Mucosa of descending colon (tissue), 3 donors: Measurements from ENCODE around the gene ZMIZ1. TPM values are rescaled to one million over a fixed set of nuclear protein-coding genes. Genes with fewer than 3 reads are reported as not detected.

ENCODE experiments used
- ATAC-seq: fragments of 200-7000 bp; cut with Tn5 transposase; one replicate; pipeline ENCODE4 v1.9.1; 2020; ENCODE audit warnings: mild to moderate bottlenecking, moderate library complexity
- DNase-seq, 3 donors: peaks; one replicate each; pipeline ENCODE4 v3.0.0-alpha.2; 2020
- H3K36me3 ChIP-seq: fragments of 200-600 bp; one replicate; pipeline ENCODE4 v1.8.0; 2021; ENCODE audit warnings: low read depth, mild to moderate bottlenecking
- H3K4me1 ChIP-seq: fragments of 200-600 bp; one replicate; pipeline ENCODE4 v1.8.0; 2021; ENCODE audit warnings: low read depth, mild to moderate bottlenecking
- H3K4me3 ChIP-seq: fragments of 200-600 bp; one replicate; pipeline ENCODE4 v1.8.0; 2021; ENCODE audit warnings: mild to moderate bottlenecking
- H3K9me3 ChIP-seq: fragments of 200-600 bp; one replicate; pipeline ENCODE4 v1.8.0; 2021; ENCODE audit warnings: mild to moderate bottlenecking
- CTCF ChIP-seq: fragments of 200-600 bp; IDR thresholded peaks from one replicate; pipeline ENCODE4 v1.8.0; 2022; ENCODE audit warnings: antibody characterized with exemption, mild to moderate bottlenecking
- intact Hi-C, 2 donors: fragments of 100-400 bp; cut with DNase I in 1 of 2; cut with micrococcal nuclease in 1 of 2; formaldehyde crosslinking; loops; one replicate each; pipeline versions ENCODE4 v1.11.0 to v1.11.1; 2022; cut with DNase I, micrococcal nuclease
- total RNA-seq, 3 donors: library from RNA; stranded (reverse); fragmentation: NEBNext Ultra II Directional in 2 of 3; extraction: Animal tissue kit (Norgen Biotek cat#: 25700) in 2 of 3; gene quantifications; one replicate each; pipeline versions ENCODE4 v1.2.1 to v1.2.4, GENCODE V29; 2021 to 2023
- donor health status: DM: no; HTN: no; CAD: no; lungs with moderate emphysema.
- donor health status: DM: no; HTN: no; CAD: no.
- donor health status: DM: no; HTN: yes; CAD: no.

ZMIZ1 gene
- total RNA-seq, 3 donors from 2014 or later = 61.4 to 103 (median 89.1) TPM

DNA sequence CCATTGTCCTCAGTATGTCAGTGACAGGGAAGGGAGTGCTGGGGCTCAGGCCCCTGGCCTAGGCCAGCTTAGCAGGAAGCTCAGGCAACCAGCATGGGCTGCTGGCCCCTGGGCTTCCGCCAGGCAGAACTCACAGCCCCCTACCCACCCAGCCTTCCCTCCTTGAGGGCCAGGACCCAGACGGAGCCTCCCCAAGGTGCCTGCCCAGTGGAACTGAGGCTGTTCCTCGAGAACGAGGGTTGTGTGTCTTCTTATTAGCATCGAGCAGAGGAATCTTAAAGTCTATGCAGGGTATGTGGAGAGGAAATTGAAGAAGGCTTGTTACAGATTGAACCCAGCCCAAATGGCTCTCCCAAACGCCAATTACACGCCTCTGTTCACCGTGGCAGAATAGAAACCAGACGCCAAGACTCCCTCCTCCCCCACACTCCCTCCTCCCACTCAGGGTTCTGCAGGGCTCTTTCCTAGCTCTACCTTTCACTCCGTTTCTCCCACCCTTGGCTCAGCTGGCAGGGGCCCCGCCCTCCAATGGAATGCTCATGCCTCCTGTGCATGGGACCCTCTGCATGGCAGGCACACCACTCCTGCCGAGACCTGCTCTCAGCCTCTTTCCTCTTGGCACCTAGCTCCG lies 134.4 kb downstream of the ZMIZ1 start:
- intact Hi-C loops = no loop called here
- Histone ChIP-seq H3K4me3 (no peak overlapping the region), H3K9me3 (no peaks in the 10 kb centered on the region), H3K4me1 (no peaks in the 10 kb centered on the region), H3K36me3 (peaks cover under 1% of the 10 kb centered on the region)
- no peak for ATAC-seq
- no peak for TF ChIP-seq CTCF
- DNase-seq = no peak

GRCh38 chr10:79203833-79204232 lies 135.1 kb downstream of the ZMIZ1 start:
- no peak for ATAC-seq
- intact Hi-C loops = no loop called here
- Histone ChIP-seq H3K36me3 (peaks cover 4% of the 10 kb centered on the region), H3K4me1 (no peaks in the 10 kb centered on the region), H3K9me3 (no peaks in the 10 kb centered on the region), H3K4me3 (no peak overlapping the region)
- no peak for TF ChIP-seq CTCF
- DNase-seq = no peak

DNA sequence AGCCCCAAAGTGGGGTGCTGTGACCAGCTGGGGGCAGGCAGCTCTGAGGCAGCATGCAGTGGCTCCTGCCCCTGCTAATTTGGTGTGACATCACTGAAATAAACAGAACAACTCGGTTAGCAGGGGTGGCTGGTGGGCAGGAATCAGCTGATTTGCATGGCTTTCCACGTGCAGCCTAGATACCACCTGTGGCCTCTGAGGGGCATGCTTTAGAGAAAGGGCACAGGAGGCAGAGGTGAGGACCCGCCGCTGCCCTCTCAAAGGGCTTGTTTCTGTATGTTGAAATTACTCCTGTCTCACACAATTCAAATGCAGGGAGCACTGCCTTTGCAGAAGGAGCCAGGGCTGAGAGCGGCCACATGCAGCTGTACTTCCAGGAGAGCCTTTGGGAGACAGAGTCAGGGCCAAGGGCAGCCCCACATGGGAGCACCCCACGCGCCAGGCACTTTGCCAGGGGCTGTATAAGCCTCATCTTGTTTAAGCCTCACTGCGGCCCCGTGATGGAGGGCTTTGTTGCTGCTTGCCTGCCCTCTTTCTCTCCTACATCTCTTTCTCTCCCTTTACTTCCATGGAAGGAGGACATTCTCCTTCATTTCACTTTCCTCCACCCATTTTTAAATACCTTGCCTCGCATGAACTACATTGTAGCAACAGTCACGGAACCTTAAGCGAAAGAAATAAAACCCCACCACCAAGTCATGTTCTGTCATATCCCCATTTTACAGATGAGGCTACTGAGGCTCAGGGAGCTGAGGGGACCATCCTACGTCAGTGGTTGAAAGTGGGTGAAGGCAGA lies 137.7 kb downstream of the ZMIZ1 start:
- no peak for DNase-seq
- H3K9me3 ChIP-seq = no peaks in the 10 kb centered on the region
- TF ChIP-seq CTCF = no peak
- H3K36me3 ChIP-seq = peaks cover 10% of the 10 kb centered on the region
- intact Hi-C loops = no loop called here
- H3K4me3 ChIP-seq = no peak overlapping the region
- no peaks in the 10 kb centered on the region for H3K4me1 ChIP-seq
- no peak for ATAC-seq

GRCh38 chr10:79207096-79207357 lies 138.3 kb downstream of the ZMIZ1 start:
- Histone ChIP-seq H3K4me1 (no peaks in the 10 kb centered on the region), H3K36me3 (peaks cover 10% of the 10 kb centered on the region), H3K9me3 (no peaks in the 10 kb centered on the region), H3K4me3 (no peak overlapping the region)
- intact Hi-C loops = no loop called here
- TF ChIP-seq CTCF = no peak
- ATAC-seq (no peak), DNase-seq (no peak)

- Histone ChIP-seq H3K9me3 (no peaks in the 10 kb centered on the region), H3K4me1 (no peaks in the 10 kb centered on the region), H3K4me3 (no peak overlapping the region), H3K36me3 (peaks cover 10% of the 10 kb centered on the region)
- no peak for DNase-seq
- no peak for TF ChIP-seq CTCF
- ATAC-seq = no peak
- intact Hi-C loops = no loop called here
These were observed 139.0 kb downstream of the ZMIZ1 start for GRCh38 chr10:79207726-79208125.
